ENCODE measurements around the gene CTAG2. TPM values are rescaled to one million over a fixed set of nuclear protein-coding genes. Genes with fewer than 3 reads are reported as not detected.

CTAG2 gene
- total RNA-seq, 1 experiment from 2014 or later = not detected

DNA sequence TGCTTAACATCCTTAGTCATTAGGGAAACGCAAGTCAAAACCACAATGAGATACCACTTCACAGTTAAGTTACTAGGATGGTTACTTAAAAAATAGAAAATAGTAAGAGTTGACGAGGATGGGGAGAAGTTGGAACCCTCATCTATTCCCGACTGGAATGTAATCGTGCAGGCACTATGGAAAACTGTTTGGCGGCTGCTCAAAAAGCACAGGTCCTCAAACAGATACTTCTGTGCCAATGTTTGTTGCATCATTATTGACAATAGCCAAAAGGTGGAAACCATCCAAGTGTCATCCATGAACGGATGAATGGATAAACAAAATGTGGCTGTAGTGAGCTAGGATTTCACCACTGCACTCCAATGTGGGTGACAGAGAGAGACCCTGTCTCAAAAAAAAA, 46.0 kb downstream of the CTAG2 start:
- Mint-ChIP-seq H3K27ac (ENCODE audit: unreplicated experiment) (no peak overlapping the region), H3K36me3 (ENCODE audit: insufficient read depth, unreplicated experiment) (no peaks in the 10 kb centered on the region), H3K27me3 (ENCODE audit: unreplicated experiment) (no peaks in the 10 kb centered on the region), H3K4me1 (ENCODE audit: low read depth, unreplicated experiment) (peaks cover 25% of the 10 kb centered on the region), H3K4me3 (ENCODE audit: low read depth, unreplicated experiment) (no peak overlapping the region), H3K9me3 (ENCODE audit: low read depth, unreplicated experiment) (no peaks in the 10 kb centered on the region)
- CTCF ChIA-PET = no interaction called here
- intact Hi-C loops (cut with micrococcal nuclease; ENCODE audit: unreplicated experiment) = no loop called here
- TF ChIP-seq, protein P1, sequence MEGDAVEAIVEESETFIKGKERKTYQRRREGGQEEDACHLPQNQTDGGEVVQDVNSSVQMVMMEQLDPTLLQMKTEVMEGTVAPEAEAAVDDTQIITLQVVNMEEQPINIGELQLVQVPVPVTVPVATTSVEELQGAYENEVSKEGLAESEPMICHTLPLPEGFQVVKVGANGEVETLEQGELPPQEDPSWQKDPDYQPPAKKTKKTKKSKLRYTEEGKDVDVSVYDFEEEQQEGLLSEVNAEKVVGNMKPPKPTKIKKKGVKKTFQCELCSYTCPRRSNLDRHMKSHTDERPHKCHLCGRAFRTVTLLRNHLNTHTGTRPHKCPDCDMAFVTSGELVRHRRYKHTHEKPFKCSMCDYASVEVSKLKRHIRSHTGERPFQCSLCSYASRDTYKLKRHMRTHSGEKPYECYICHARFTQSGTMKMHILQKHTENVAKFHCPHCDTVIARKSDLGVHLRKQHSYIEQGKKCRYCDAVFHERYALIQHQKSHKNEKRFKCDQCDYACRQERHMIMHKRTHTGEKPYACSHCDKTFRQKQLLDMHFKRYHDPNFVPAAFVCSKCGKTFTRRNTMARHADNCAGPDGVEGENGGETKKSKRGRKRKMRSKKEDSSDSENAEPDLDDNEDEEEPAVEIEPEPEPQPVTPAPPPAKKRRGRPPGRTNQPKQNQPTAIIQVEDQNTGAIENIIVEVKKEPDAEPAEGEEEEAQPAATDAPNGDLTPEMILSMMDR (IDR thresholded peaks at IDR 0.05; ENCODE audit: unreplicated experiment) = no peak
- no peak for DNase-seq
- BruUV-seq (replicated peaks) = no TSS peak

DNA sequence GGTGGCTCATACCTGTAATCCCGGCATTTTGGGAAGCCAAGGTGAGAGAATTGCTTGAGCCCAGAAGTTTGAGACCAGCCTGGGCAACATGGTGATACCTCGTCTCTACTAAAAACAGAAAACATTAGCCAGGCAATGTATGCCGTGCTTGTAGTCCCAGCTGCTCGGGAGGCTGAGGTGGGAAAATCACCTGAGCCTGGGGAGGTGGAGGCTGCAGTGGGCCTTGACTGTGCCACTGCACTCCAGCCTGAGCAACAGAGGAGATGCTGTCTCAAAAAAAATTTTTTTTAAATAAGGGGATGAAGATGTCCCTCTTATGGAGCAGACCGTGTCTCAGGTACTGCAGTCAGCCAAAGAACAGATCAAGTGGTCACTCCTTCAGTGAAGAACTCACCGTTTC, 47.8 kb downstream of the CTAG2 start:
- CTCF ChIA-PET = no interaction called here
- no peaks in the 10 kb centered on the region for H3K36me3 Mint-ChIP-seq (ENCODE audit: insufficient read depth, unreplicated experiment)
- no peak for DNase-seq
- H3K4me1 Mint-ChIP-seq (ENCODE audit: low read depth, unreplicated experiment) = peaks cover 25% of the 10 kb centered on the region
- intact Hi-C loops (cut with micrococcal nuclease; ENCODE audit: unreplicated experiment) = no loop called here
- TF ChIP-seq, protein P1 (IDR thresholded peaks at IDR 0.05; ENCODE audit: unreplicated experiment) = no peak
- H3K27me3 Mint-ChIP-seq (ENCODE audit: unreplicated experiment) = no peaks in the 10 kb centered on the region
- no peak overlapping the region for H3K4me3 Mint-ChIP-seq (ENCODE audit: low read depth, unreplicated experiment)
- H3K9me3 Mint-ChIP-seq (ENCODE audit: low read depth, unreplicated experiment) = no peaks in the 10 kb centered on the region
- no peak overlapping the region for H3K27ac Mint-ChIP-seq (ENCODE audit: unreplicated experiment)
- BruUV-seq (replicated peaks) = no TSS peak

DNA sequence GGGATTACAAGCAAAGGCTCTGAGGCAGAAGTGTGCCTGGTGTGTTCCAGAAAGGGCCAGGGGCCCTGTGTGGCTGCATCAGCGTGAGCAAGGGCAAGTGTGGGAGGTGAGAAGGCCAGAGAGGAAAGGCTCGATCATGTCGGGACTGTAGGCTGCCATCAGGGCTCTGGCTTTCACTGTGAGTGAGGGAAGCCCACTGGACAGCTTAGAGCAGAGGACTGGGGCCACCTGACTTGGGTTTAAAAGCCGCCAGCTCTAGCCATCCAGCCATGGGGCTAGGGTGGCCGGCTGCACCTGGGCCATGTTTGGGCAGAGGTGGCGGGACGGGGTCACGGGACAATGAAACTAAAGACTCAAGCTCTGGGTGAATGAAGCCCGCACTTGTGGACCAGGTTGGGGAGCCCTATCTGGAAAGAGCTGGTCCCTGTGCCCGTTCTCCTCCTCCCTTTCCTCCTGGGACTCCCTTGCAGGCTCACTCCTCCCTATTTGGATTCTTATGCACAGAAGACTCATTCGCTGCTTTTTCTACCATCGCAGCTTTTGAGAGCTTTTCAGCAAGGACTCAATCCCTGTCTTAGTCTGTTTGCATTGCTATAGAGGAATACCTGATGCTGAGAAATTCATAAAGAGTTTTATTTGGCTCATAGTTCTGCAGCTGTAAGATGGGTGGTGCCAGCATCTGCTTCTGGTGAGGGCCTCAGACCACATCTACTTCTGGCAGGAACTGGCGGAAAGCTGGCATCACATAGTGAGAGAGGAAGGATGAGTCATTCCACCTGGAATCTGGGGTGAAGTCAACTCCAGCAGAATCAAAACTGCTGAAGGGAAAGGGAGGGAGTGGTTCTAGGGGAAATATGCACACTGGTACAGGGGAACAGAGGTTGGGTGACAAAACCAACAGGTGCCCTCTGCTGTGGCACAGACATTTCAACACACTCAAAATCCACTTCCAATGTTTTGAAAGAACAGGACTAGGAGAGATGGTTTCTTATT, 49.6 kb downstream of the CTAG2 start:
- CTCF ChIA-PET = interaction anchor here (0.6 kb wide), 1 partner anchor 179 kb away, joined by 8 read pairs; no protein-coding TSS in a partner anchor
- H3K9me3 Mint-ChIP-seq (ENCODE audit: low read depth, unreplicated experiment) = no peaks in the 10 kb centered on the region
- H3K4me1 Mint-ChIP-seq (ENCODE audit: low read depth, unreplicated experiment) = peaks cover 25% of the 10 kb centered on the region
- intact Hi-C loops (cut with micrococcal nuclease; ENCODE audit: unreplicated experiment) = no loop called here
- no peak overlapping the region for H3K27ac Mint-ChIP-seq (ENCODE audit: unreplicated experiment)
- H3K27me3 Mint-ChIP-seq (ENCODE audit: unreplicated experiment) = no peaks in the 10 kb centered on the region
- TF ChIP-seq, protein P1 (IDR thresholded peaks at IDR 0.05; ENCODE audit: unreplicated experiment) = no peak
- H3K36me3 Mint-ChIP-seq (ENCODE audit: insufficient read depth, unreplicated experiment) = no peaks in the 10 kb centered on the region
- H3K4me3 Mint-ChIP-seq (ENCODE audit: low read depth, unreplicated experiment) = no peak overlapping the region
- BruUV-seq (replicated peaks) = no TSS peak
- DNase-seq = peak; percentile 55

DNA sequence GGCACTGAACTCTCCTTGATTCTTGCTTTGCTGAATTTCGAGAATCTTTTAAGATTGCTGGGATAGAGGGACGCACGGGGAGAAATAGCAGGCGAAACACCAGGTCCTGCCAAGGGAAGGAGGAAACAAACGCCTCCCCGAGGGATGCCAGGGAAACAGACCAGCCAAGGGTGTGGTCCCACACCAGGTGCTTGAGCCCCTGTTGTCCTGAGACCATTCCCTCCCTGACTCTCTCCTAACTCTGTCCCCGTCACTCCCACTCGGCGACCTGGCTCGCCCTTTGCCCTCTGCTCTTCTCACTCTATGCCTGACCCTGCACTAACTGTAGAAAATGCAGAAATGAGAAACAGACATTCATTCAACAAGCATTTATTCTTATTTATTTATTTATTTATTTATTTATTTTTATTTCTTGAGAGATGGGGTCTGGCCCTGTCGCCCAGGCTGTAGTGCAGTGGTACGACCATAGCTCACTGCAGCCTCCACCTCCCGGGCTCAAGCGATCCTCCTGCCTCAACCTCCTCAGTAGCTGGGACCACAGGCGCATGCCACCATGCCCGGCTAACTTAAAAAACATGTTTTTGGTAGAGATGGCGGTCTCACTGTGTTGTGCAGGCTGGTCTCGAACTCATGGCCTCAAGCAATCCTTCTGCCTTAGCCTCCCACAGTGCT, 50.5 kb downstream of the CTAG2 start:
- H3K36me3 Mint-ChIP-seq (ENCODE audit: insufficient read depth, unreplicated experiment) = peaks cover 2% of the 10 kb centered on the region
- peaks cover 25% of the 10 kb centered on the region for H3K4me1 Mint-ChIP-seq (ENCODE audit: low read depth, unreplicated experiment)
- no peaks in the 10 kb centered on the region for H3K27me3 Mint-ChIP-seq (ENCODE audit: unreplicated experiment)
- no peak for DNase-seq
- H3K4me3 Mint-ChIP-seq (ENCODE audit: low read depth, unreplicated experiment) = no peak overlapping the region
- no peak overlapping the region for H3K27ac Mint-ChIP-seq (ENCODE audit: unreplicated experiment)
- no peaks in the 10 kb centered on the region for H3K9me3 Mint-ChIP-seq (ENCODE audit: low read depth, unreplicated experiment)
- TF ChIP-seq, protein P1 (IDR thresholded peaks at IDR 0.05; ENCODE audit: unreplicated experiment) = no peak
- CTCF ChIA-PET = no interaction called here
- BruUV-seq (replicated peaks) = no TSS peak
- intact Hi-C loops (cut with micrococcal nuclease; ENCODE audit: unreplicated experiment) = no loop called here

All from Calu3 (cell line).